CD4-positive, alpha-beta T cell (primary cell): Measurements from ENCODE around the gene FAM222B. TPM values are rescaled to one million over a fixed set of nuclear protein-coding genes. Genes with fewer than 3 reads are reported as not detected.

Source experiments
- ATAC-seq: fragments of 200-7000 bp; cut with Tn5 transposase; one replicate; pipeline ENCODE4 v1.10.0; 2022; ENCODE audit warnings: mild to moderate bottlenecking; ENCODE audit not compliant: poor library complexity
- CTCF ChIA-PET: fragments of 350-600 bp; sonication (Branson Sonifier 250); formaldehyde crosslinking; loops from one replicate; lab custom pipeline; 2021; ENCODE audit warnings: antibody characterized with exemption, inconsistent platforms; lab: Charles Lee
- POLR2A ChIA-PET: fragments of 350-600 bp; sonication (Branson Sonifier 250); formaldehyde crosslinking; loops from one replicate; lab custom pipeline; 2021; ENCODE audit warnings: antibody characterized with exemption, inconsistent platforms; lab: Charles Lee
- DNase-seq, 14 experiments: peaks; one replicate each; pipeline ENCODE4 v3.0.0-alpha.2; 2013 to 2020; ENCODE audit warnings: mixed read lengths in 2 of 14
- H3K27ac ChIP-seq, 2 donors: one replicate each; pipeline versions ENCODE4 v1.5.1 to v1.7.0; 2013; ENCODE audit warnings: low read length in 2 of 2, low read depth in 1 of 2, mild to moderate bottlenecking in 1 of 2
- H3K27me3 ChIP-seq, 2 experiments: 1 replicate in 1 of 2; 2 replicates in 1 of 2; pipeline versions ENCODE4 v1.6.1 to v1.7.0; 2013; ENCODE audit warnings: low read length in 2 of 2, control low read depth in 1 of 2, mild to moderate bottlenecking in 1 of 2, moderate library complexity in 1 of 2; ENCODE audit not compliant: insufficient read depth in 2 of 2, control insufficient read depth in 1 of 2
- H3K36me3 ChIP-seq: one replicate; pipeline ENCODE4 v1.6.1; 2013; ENCODE audit warnings: low read length, control low read depth; ENCODE audit not compliant: insufficient read depth
- H3K4me1 ChIP-seq: one replicate; pipeline ENCODE4 v1.6.1; 2013; ENCODE audit warnings: low read length, control low read depth; ENCODE audit not compliant: insufficient read depth
- H3K4me3 ChIP-seq: one replicate; pipeline ENCODE4 v1.5.1; 2013; ENCODE audit warnings: mild to moderate bottlenecking, low read length, moderate library complexity
- H3K9me3 ChIP-seq, 2 experiments: 1 replicate in 1 of 2; 2 replicates in 1 of 2; pipeline versions ENCODE4 v1.6.1 to v1.7.0; 2013; ENCODE audit warnings: low read length in 2 of 2, mild to moderate bottlenecking in 2 of 2, control low read depth in 1 of 2, moderate library complexity in 1 of 2; ENCODE audit not compliant: control insufficient read depth in 1 of 2, insufficient read depth in 1 of 2
- H3K27ac Mint-ChIP-seq: one replicate; pipeline ENCODE4 v1.8.0; 2020; ENCODE audit warnings: mixed read lengths
- H3K27me3 Mint-ChIP-seq: one replicate; pipeline ENCODE4 v1.8.0; 2021; ENCODE audit warnings: mixed read lengths
- H3K36me3 Mint-ChIP-seq: one replicate; pipeline ENCODE4 v1.8.0; 2021; ENCODE audit warnings: low read depth, mixed read lengths
- H3K4me1 Mint-ChIP-seq: one replicate; pipeline ENCODE4 v1.8.0; 2021; ENCODE audit warnings: low read depth, mixed read lengths
- H3K4me3 Mint-ChIP-seq: one replicate; pipeline ENCODE4 v1.8.0; 2020; ENCODE audit warnings: mild to moderate bottlenecking, mixed read lengths
- H3K9me3 Mint-ChIP-seq: one replicate; pipeline ENCODE4 v1.8.0; 2020; ENCODE audit warnings: mixed read lengths
- intact Hi-C, 2 experiments: fragments of 100-400 bp; cut with DNase I in 1 of 2; cut with micrococcal nuclease in 1 of 2; formaldehyde crosslinking; loops; one replicate each; pipeline versions ENCODE4 v1.15.1 to v1.9.0; 2023 to 2025; cut with DNase I, micrococcal nuclease
- total RNA-seq, 174 experiments: library from RNA in 2 of 174; stranded (reverse) in 2 of 174; gene quantifications; one replicate each; pipeline ENCODE4 v1.2.3 and lab custom pipeline; 2021 to 2026
- TF ChIP-seq, protein P1 (sequence below): fragments of 200-600 bp; IDR thresholded peaks from one replicate; pipeline ENCODE4 v1.8.0; 2022; ENCODE audit warnings: antibody characterized with exemption, mild to moderate bottlenecking

The FAM222B gene
- total RNA-seq, 2 experiments from 2014 or later: 17.3 to 17.5 TPM

DNA sequence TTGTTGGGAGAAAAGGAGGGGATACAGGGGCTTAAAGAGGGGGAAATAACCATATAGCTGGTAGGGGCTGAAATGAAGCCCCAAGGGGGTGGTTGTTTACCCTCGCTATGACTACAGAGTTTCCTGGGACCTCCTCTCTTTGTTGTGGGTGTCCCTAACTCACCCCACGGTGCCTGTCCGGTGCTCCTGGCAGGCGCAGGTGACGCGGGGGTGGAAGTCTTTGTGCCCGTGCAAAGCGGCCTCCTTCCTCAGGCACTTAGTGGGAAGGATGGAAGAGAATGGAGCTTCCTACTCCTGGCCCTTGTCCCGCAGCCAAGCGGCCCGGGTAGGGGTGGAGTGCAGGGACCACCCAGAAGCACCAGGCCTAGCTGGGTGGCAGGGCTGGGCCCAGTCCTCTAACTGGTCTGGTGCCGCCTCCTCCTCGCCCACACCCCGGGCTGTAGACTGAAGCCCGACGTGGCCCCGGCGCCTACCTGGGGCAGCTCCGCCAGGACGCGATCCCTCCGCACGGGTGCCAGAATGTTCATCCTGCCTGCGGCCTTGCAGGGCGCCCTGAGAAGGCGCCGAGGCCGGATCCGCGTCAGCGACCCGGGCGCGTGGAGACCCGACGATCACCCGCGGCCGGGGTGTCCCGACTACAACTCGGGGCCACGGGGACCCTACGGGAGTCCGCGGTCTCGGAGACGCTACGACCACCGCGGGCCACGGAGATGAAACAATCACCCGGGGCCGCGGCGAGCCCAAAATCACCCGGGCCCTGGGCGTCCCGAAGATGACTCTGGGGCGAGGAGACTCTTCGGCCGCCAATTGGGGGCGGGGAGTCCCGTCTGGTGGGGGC lies 125.6 kb downstream of the FAM222B start:
- Histone ChIP-seq H3K27ac (no peak overlapping the region), H3K27me3 (peaks cover 17 to 21% of the 10 kb centered on the region in 2 experiments), H3K36me3 (peaks cover 13% of the 10 kb centered on the region), H3K4me1 (peaks cover 53% of the 10 kb centered on the region), H3K4me3 (peak overlapping the region; percentile 36), H3K9me3 (peaks cover 0 to 8% of the 10 kb centered on the region in 2 experiments)
- POLR2A ChIA-PET: interaction anchor here (1.0 to 2.2 kb wide), 2 partner anchors 11 to 235 kb away, joined by 3 to 13 read pairs; partner anchors contain the start of genes NEK8 and PHF12
- TF ChIP-seq, protein P1, sequence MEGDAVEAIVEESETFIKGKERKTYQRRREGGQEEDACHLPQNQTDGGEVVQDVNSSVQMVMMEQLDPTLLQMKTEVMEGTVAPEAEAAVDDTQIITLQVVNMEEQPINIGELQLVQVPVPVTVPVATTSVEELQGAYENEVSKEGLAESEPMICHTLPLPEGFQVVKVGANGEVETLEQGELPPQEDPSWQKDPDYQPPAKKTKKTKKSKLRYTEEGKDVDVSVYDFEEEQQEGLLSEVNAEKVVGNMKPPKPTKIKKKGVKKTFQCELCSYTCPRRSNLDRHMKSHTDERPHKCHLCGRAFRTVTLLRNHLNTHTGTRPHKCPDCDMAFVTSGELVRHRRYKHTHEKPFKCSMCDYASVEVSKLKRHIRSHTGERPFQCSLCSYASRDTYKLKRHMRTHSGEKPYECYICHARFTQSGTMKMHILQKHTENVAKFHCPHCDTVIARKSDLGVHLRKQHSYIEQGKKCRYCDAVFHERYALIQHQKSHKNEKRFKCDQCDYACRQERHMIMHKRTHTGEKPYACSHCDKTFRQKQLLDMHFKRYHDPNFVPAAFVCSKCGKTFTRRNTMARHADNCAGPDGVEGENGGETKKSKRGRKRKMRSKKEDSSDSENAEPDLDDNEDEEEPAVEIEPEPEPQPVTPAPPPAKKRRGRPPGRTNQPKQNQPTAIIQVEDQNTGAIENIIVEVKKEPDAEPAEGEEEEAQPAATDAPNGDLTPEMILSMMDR: no peak
- Mint-ChIP-seq H3K9me3 (no peaks in the 10 kb centered on the region), H3K36me3 (peaks cover 25% of the 10 kb centered on the region), H3K4me1 (peaks cover 43% of the 10 kb centered on the region), H3K27ac (no peak overlapping the region), H3K4me3 (peak overlapping the region; percentile 34), H3K27me3 (peaks cover 35% of the 10 kb centered on the region)
- DNase-seq (peak in 3 of 14 experiments; percentile 11 to 53 (median 44)), ATAC-seq (no peak)
- CTCF ChIA-PET: interaction anchor here (1.5 to 1.6 kb wide), 2 partner anchors 10 to 33 kb away, joined by 3 to 4 read pairs; no protein-coding TSS in a partner anchor
- intact Hi-C loops: loop anchor here in 1 of 2 experiments (10.0 kb wide), 1 partner anchor 362 kb away; the partner anchor contains the start of gene POLDIP2

DNA sequence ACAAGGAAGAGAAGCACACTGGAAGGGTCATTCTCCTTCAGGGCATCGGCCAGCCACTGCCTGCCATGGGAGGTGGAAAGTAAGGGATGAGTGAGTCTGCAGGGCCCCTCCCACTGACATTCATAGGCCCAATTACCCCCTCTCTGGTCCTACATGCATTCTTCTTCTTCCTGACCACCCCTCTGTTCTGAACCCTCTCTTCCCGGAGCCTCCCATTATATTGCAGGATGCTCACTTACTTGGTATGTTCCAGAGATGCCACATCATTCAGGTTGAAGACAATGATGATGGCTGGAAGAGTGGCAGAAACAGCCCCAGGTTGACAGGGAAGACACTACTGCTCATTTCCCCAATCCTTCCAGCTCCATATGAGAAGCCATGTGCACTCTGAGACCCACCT lies 127.4 kb downstream of the FAM222B start:
- intact Hi-C loops: loop anchor here in 1 of 2 experiments (10.0 kb wide), 1 partner anchor 360 kb away; the partner anchor contains the start of gene POLDIP2
- POLR2A ChIA-PET: interaction anchor here (2.2 kb wide), 1 partner anchor 13 kb away, joined by 13 read pairs; the partner anchor contains the start of gene NEK8
- no peak overlapping the region for H3K27ac Mint-ChIP-seq

DNA sequence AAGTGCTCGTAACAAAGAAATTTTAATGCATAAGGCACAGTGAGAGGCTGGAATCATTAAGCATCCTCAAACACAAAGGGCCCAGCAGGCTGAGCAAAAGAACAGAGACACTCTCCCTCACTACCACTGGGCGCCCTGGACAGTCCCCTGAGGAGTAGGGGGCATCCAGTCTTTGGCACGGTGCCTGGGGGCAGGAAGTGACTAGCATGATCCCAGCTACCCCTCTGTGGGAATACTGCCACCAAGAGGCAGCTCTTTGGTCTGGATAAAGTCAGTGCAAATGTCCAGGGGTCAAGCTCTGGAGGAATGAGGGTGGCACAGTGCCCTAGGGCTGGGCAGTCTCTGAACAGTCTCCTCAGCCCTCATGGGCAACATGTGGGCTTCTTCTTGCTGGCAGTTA lies 128.3 kb downstream of the FAM222B start:
- ChIA-PET POLR2A (no interaction called here), CTCF (interaction anchor here (1.3 kb wide), 1 partner anchor 13 kb away, joined by 4 read pairs; no protein-coding TSS in a partner anchor)
- Mint-ChIP-seq H3K27ac (no peak overlapping the region), H3K9me3 (no peaks in the 10 kb centered on the region), H3K4me1 (peaks cover 33% of the 10 kb centered on the region), H3K4me3 (peak overlapping the region; percentile 17), H3K27me3 (peaks cover 32% of the 10 kb centered on the region), H3K36me3 (no peaks in the 10 kb centered on the region)
- TF ChIP-seq, protein P1: no peak
- intact Hi-C loops: loop anchor here (5.0 to 10.0 kb wide), 3 partner anchors 52 to 359 kb away; partner anchors contain the start of genes BLTP2 (in 2 of the 2), POLDIP2 (in 1 of the 2), SDF2 (in 1 of the 2) and SUPT6H (in 1 of the 2)
- no peak for ATAC-seq
- Histone ChIP-seq H3K36me3 (no peaks in the 10 kb centered on the region), H3K9me3 (peaks cover 0 to 8% of the 10 kb centered on the region in 2 experiments), H3K4me1 (peaks cover 41% of the 10 kb centered on the region), H3K27me3 (peaks cover 17 to 21% of the 10 kb centered on the region in 2 experiments), H3K4me3 (no peak overlapping the region), H3K27ac (no peak overlapping the region)
- no peak for DNase-seq

More for the DNA sequence above, 127.4 kb downstream of the FAM222B start:
- CTCF ChIA-PET: interaction anchor here (1.3 kb wide), 1 partner anchor 12 kb away, joined by 4 read pairs; no protein-coding TSS in a partner anchor
- TF ChIP-seq, protein P1: no peak
- Histone ChIP-seq H3K36me3 (no peaks in the 10 kb centered on the region), H3K9me3 (peaks cover 0 to 8% of the 10 kb centered on the region in 2 experiments), H3K4me3 (no peak overlapping the region), H3K4me1 (peaks cover 47% of the 10 kb centered on the region), H3K27me3 (peaks cover 17 to 21% of the 10 kb centered on the region in 2 experiments), H3K27ac (no peak overlapping the region)
- ATAC-seq: no peak
- H3K36me3 Mint-ChIP-seq: peaks cover 8% of the 10 kb centered on the region
- H3K9me3 Mint-ChIP-seq: no peaks in the 10 kb centered on the region
- peaks cover 35% of the 10 kb centered on the region for H3K27me3 Mint-ChIP-seq
- H3K4me1 Mint-ChIP-seq: peaks cover 42% of the 10 kb centered on the region
- H3K4me3 Mint-ChIP-seq: peak overlapping the region; percentile 17
- no peak for DNase-seq
